Fibroblast of skin of right biceps (primary cell): Measurements from ENCODE around the gene UBC.
"Not testable (repeated sequence)": the region's sequence is repeated elsewhere in the genome, so short reads cannot be mapped to it uniquely, and the experiment has no call there.

Experiments
- DNase-seq: peaks from one replicate; pipeline ENCODE4 v3.0.0-alpha.2; 2013

Gene UBC

DNA sequence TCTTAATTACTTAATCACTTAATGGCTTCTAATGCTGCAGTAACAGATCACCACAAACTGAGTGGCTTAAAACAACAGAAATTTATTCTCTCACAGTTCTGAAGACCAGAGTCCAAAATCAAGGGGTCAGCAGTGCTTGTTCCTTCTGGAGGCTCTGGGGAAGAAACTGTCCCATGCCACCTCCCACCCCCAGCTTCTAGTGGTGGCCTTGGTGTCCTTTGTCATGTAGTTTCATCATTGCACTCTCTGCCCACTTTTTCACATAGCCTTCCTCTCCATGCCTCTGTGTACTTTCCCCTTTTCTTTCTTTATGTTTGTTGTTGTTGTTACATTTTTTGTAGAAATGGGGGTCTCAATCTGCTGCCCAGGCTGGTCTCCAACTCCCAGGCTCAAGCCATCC, 16.1 kb upstream of the UBC start:
- no peak for DNase-seq

DNA sequence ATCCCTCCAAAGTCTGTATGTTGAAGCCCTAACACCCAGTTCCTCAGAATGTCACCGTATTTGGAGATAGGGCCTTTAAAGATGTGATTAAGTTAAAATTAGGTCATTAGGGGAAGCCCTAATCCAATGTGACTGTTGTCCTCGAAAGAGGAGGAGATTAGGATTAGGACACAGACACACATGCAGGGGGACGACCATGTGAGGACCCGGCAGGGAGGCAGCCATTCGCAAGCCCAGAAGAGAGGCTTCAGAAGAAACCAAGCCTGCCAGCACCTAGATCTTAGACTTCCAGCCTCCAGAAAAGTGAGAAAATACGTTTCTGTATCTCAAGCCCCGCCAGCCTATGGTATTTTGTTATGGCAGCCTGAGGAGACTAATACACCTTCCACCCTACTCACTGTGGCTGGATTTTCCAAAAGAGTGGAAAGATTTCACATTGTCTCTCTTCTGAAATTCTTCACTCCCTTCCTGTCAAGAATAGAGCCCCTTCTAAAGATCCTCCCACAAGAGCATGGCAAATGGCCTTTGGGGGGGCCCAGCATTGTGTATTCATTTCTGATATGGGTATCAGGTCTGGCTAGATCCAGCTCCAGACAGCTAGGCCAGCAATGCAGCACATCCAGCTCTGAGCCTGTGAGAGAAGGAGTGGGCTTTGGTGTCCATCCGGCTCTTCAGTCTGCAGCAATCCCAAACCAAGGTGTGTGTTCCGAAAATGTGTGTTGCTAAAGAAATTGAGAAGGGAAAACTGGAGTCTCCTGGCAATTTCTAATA, 15.4 kb upstream of the UBC start:
- no peak for DNase-seq

DNA sequence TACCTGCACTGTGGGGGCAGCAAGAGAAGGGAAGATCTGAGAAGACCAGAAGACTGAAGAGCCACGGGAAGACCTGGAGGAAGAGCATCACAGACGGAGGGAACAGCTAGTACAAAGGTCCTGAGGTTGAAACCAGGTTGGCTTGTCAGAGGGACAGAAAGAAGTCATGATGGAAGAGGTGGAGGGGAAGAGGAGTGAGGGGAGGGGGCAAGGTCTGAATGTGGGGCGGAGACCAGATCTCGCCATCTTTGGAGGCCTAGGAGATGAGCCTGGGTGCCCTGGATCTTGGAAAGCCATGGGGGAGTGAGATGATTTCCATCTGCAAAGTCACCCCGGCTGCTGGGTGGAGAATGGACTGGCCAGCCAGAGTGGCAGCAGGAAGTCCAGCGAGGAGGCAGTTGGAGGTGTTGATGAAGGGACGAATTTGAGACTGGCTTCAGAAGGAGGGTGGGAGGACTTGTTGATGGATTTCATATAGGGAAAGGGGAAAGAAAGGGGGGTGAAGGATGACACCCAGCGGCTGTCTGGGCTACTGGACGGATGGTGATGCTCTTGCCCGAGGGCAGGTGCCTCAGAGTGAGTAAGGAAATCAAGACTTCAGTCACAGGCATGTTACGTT, 14.6 kb upstream of the UBC start:
- DNase-seq: no peak

DNA sequence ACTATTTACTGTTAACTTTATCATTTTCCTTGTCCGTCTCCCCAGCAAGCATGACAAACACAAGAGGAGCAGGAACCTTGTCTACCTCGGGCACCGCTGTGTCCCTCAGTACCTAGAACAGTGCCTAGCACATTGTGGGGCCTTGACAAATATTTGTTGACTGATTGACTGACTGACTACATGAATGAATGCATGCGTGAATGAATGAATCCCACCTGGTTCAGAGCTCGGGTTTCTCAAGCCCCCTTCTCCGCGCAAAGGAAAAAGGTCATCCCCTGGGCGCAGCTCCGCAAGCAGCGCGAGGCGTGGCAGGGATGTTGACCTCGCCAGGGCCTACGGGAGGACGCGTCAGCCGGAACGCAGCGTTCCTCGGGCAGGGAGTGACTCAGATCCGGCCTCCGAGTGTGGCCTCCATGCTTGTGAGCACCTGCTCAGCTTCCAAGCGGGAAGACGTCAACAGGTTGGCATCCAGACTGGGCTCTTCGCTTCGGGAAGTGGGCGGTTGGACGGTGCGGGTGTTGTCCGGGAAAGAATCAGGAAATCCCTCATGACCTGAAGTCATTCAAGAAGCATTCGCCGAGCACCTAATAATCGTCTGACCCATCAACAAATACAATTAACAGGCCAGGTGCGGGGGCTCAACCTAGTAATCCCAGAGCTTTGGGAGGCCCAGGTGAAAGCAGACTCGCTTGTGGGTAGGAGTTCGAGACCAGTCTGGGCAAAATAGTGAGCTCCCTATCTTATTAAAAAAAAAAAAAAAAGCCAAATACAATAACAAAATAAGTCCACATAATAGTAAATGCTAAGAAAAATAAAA, 13.9 kb upstream of the UBC start:
- DNase-seq: peak; percentile 85

DNA sequence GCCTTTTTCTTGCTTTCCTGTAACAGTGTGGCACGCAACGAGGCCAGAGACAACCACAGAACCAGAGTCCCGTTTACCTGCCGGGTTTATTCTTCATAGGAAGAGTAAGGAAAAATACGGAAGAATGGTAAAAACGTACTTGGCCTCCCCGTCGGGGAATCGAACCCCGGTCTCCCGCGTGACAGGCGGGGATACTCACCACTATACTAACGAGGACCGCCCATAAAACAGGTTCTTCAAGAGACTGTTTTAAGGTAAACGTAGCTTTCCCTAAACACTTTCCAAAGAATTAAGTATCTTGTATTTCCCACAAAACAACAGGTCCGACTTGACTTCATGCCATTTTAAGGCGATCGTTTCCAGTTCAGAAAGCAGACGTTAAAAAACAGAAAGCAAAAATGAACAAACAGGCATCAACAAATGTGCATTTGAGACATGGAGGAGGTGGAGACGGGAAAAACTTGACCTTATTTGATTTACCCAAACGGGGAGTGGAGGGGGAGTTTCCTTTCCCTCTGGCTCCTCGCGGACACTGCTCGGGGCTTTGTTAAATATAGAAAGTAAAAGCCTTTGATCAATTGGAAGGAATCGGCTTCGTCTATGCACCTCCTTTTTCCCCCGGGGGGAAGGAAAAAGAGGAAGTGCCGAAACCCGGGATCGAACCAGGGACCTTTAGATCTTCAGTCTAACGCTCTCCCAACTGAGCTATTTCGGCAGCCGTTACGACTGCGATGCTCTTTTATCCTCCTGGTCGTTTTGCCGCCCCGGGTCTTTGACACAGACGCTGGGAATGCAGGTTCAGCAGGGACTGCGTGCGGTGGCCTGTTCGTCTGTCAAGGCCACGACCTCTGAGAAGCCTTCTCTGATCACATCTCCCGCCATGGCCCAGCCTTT, 13.0 kb upstream of the UBC start:
- DNase-seq: peak; percentile 84

DNA sequence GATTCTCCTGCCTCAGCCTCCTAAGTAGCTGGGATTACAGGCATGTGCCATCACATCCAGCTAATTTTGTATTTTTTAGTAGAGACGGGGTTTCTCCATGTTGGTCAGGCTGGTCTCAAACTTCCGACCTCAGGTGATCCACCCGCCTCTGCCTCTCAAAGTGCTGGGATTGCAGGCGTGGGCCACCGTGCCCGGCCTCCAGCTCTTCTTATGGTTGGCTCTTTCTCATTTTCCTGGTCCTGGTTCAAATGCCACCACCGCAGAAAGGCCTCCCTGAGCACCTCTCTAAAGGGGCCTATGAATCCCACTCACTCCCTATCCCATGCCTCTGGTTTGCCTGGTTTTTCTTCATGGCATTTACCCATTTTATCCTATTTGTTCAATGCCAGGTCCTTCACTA, 11.3 kb upstream of the UBC start:
- DNase-seq: not testable (repeated sequence)

DNA sequence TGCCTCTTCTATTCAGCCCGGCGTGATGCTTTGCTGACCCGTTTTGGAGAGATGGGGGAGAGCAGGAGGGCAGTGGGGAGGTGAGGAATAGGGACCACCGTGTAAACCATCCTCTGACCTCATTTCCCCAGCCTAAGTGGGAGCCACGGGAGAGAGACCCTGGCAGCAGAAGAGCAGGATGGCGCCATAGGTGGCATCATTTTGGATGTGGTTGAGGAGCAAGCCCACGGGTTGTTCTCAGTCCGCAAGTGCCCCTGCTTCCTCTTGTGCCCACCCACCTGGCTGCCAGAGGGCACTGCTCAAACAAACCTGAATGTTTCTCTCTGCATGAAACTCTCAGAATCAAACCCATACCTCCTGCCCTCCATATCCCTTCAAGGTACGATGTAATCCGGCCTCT, 10.7 kb upstream of the UBC start:
- no peak for DNase-seq

DNA sequence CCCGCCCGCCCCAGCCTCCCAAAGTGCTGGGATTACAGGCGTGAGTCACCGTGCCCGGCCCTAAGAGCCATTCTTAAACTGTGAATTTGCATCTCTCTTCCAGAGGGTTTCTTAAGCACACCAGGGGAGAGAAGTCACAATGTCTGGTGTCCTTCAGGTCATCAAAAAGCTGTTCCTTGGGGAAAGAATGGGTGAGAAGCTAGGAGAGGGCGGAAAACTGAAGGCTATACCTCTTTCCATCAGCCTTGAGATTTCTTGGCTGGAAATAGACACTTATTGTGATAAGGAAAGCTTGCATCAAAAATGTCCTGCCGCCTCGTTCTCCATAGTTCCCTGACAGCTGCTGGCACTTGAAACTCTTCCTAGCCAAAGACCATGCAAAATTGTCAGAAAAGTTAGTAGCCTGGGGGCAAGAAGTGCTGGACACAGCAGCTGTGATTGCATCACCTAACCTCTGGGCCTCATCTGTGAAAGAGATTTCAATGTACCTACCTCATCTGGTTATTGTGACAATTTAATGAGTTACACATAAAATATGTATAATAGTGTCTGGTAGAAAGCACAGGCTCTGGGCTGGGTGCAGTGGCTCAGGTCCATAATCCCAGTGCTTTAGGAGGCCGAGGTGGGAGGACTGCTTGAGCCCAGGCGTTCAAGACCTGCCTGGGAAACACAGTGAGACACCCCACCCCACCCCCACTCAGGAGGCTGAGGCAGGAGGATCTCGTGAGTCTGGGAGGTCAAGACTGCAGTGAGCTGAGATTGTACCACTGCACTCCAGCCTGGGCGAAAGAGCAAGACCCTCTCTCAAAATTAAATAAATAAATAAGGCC, 9.7 kb upstream of the UBC start:
- DNase-seq: peak; percentile 70

DNA sequence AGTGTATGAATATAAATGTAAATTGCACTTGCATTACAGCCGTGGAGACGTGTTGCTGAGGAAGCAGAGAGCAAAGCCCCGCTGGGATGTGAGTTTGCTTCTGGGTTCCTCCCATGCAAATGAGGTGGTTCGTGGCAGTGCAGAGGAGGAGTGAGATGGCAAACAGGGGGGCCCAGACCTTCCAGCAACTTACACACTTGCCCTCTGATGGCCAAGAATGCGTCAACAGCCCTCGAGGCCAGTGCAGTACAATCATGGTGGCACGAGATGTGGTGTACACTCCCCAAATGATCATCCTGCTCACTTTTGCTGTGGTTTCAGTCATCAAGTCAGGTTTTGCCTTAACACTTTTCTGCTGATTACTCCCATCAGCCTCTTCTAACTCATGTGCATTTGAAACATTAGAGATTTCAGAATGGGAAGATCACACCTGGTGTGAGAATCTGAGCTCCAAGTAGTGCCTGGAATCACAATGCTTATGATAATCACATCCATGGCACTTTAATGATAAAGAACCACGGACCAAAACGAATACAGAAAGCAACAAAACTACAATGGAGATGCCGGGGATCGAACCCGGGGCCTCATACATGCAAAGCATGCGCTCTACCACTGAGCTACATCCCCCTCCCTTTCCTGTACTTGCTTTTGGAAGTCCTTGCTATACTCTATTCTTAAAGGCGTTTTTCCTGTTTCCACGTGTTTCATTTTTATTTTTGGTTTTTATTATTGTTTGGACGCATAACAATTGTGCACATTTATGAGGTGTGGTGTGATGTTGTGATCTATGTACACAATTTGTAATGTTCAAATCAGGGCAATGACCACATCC, 7.0 kb upstream of the UBC start:
- peak; percentile 71 for DNase-seq

DNA sequence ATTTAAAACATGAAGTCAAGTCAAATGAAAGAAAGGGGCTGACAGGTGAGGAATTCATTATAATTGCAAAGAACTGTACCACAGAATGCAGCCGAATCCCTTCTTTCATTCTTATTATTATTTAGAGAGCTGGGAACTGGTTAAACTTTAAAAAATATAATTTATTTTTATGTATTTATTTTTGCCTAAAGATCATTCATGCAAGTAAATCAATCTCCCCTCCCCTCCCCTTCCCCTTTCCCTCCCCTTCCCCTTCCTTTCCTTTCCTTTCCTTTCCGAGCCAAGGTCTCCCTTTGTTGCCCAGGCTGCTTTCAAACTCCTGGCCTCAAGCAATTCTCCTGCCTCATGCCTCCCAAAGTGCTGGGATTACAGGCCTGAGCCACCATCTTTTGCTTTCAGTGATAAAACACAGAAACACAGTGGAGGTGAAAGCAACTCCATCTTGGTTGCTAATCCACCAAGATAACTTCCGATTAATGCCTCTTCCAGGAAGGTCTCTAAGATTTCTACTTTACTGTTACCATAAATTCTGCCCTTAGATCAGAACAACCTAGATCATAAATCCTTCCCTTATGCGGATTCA, 6.0 kb upstream of the UBC start:
- DNase-seq: no peak

DNA sequence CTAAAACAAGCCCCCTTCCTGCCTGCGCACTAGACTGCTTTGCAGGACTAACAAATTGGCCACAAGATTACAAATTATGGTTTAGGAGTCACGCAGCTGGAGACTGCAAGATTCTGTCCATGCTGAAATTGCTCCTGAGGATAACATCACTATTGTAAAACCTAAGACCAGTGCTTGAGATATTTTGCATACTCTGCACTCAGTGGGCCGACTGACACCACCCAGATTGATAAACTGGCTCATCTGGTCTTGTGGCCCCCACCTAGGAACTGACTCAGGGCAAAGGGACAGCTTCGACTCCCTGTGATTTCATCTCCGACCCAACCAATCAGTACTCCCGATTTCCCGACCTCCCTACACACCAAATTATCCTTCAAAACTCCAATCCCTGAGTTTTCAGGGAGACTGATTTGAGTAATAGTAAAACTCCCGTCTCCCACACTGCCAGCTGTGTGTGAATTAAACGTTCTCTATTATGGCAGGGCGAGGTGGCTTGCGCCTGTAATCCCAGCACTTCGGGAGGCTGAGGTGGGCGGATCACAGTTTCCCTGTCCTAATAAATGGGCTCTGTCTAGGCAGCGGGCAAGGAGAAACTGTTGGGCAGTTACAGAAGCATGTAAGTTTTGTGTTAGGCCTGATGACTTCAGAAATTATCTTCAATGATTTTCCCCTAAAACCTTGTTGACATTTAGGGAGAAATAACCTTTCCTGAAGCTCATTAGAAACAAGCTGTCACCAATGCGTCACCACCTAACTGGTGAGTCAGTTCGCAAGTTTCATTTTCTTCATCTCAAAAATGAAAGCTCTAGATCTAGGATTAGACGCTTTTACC, 5.3 kb upstream of the UBC start:
- peak; percentile 41 for DNase-seq

DNA sequence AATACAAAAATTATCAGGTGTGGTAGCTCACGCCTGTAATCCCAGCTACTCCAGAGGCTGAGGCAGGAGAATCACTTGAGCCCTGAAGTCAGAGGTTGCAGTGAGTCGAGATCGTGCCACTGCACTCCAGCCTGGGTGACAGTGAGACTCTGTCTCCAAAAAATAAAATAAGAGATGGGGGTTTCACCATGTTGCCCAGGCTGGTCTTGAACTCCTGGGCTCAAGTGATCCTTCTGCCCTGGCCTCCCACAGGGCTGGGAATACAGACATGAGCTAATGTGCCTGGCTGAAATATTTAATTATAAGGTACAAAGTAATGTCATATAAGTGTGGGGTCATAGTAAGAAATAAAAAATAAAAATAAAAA, 4.2 kb upstream of the UBC start:
- not testable (repeated sequence) for DNase-seq

DNA sequence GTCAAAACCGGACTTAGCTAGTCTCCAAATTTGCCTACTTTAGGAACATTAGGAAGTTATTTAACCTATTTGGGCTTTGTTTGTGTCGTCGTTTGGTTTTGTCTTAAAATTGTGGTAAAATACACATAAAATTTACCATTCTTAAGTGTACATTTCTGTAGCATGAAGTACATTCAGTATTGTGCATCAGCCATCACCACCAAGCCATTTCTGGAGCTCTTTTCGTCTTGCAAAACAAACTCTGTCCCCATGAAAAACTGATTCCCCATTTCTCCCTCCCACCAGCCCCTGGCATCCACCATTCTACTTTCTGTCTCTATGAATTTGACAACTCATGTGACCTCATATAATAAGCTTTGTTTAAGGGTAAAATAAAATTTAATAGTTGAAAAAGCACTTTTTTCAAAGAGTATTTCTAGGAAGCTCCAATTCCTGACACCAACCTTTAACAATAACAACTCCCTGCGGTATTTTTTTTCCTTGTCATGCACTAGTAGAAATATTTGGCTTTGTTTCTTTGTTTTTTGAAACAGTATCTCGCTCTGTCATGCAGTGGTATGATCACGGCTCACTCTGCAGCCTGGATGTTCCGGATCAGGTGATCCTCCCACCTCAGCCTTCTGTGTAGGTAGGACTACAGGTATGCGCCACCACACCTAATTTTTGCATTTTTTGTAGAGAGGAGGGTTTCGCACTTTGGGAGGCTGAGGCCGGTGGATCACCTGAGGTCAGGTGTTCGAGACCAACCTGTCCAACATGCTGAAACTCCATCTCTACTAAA, 3.6 kb upstream of the UBC start:
- no peak for DNase-seq

DNA sequence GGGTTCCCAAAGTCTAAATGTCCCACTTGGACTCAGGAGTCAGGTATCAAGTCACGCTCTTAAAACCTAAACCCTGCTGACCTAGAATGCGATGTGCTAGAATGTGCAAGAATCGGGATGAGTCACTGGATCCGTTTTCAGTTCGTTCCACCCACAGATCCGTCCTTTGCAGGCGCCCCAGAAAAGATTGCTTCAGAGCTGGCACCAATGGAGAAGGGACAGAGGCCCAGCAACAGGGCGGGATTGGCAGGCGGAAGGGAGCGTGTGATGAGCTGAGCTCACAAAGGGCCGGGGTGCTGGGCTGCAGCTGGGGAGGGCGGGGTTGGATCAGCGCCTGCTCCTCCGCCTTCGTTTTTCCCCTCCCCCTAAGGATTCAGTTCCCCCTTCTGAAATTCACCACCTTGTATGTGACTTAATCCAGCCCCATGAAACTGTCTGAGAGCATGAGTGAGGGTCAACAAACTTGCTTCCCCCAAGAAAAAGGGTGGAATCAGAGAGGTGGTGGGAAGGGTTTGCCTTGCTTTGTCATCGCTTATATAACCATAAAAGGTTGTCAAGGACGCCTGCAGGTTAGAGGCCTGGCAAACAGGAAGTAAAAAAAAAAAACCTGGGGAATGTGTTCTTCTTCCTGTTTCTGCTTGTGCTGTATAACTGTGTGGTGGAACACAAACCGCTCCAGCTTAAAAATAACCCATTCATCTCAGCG, 2.8 kb upstream of the UBC start:
- peak; percentile 100 for DNase-seq

DNA sequence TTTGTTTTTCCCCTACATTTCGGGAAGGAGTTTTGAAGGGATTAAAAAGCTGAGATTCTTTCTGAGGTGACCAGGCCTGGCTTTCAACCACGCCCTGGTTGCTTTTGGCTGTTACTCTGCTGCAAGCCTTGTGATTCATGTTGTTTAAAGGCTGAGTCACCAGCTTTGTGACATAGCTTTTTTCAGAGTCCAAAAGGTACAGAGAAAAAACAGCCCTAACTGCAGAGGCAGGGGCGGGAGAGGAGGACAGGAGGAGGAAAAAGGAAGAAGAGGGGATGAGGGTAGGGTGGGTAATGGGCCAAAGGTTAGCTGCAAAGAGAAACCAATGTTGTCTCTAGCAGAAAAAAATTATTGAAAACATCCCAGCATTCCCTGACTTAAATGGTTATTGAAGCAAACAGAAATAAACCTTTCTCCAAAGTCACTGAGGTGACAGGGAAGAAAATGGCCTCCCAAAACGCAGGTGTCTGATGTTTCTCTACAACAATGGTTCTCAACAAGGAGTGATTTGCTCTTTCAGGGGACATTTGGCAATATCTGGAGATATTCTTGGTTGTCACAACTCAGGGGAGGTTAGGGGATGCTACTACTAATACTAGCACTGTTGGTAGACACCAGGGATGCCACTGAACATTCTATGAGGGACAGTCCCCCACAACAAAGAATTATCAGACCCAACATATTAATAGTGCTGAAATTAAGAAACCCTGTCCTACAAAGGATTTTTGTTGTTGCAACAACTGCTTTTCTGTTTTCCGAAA, 2.1 kb upstream of the UBC start:
- peak; percentile 94 for DNase-seq

DNA sequence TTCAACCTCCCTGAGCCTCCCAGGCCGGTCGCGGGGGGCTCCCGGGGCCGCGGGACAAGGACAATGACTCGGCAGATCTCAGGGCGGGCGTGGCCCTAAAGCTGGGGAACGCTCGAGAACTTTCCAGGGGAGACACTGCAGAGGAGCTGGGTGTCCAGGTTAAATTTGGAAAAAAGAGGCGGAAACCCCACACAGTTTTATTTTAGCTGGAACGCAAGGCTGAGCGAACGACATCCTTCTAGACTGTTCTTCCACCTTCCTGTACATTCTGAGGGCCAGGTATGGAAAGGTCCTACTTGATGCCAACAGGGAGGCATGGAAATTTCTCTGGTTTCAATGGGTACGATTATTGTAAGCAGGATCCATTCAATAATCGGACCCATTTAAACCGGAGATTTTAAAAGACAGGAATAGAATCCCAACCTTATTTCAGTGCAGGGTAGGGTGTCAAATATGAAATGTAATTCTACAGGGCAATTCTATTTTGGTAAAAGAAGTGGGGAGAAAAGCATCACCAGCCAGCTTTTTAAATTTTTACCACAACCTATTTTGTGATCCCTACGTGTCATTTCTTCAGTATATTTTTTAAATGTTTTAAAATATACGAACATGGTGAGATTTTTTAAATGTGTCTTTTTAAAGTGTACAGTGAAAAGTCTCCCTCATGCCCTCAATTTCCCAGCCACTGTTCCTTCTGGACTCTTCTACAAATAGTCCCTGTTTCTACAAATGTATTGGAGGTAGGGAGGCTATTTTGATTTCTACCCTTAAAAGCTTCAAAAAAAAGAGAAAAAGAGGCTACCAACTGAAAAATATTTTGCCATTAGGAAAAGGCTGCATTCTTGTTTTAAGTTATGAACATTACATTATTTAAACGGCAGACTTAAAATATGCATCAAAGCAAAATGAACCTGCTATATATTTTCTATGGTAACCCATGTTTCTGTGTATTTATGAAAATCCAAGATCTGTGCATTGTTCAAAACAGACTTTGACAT, 1.1 kb upstream of the UBC start:
- peak; percentile 57 for DNase-seq
